MM.1S (cell line): Measurements from ENCODE around the gene FBRS.

ENCODE experiments used
- DNase-seq: peaks from one replicate; pipeline ENCODE4 v3.0.0-alpha.2; 2015
- H2AFZ ChIP-seq: fragments of 300-600 bp; sonication (generic); 2 replicates; pipeline ENCODE4 v1.6.0; 2016; ENCODE audit warnings: antibody characterized with exemption, low read length
- H3F3A ChIP-seq: fragments of 300-600 bp; sonication (generic); 2 replicates; pipeline ENCODE4 v1.6.1; 2016; ENCODE audit warnings: mild to moderate bottlenecking, antibody characterized with exemption, low read length, moderate library complexity, mixed read lengths; ENCODE audit not compliant: insufficient read depth
- H3K27ac ChIP-seq: fragments of 300-600 bp; sonication (generic); 2 replicates; pipeline ENCODE4 v1.5.1; 2016; ENCODE audit warnings: mild to moderate bottlenecking, low read length
- H3K27me3 ChIP-seq: fragments of 300-600 bp; sonication (generic); replicated peaks from 2 replicates; pipeline ENCODE4 v1.6.0; 2016; ENCODE audit warnings: low read length; ENCODE audit not compliant: insufficient read depth
- H3K36me3 ChIP-seq: fragments of 300-600 bp; sonication (generic); replicated peaks from 2 replicates; pipeline ENCODE4 v1.6.1; 2016; ENCODE audit warnings: mild to moderate bottlenecking, low read length, mixed read lengths; ENCODE audit not compliant: insufficient read depth
- H3K4me1 ChIP-seq: fragments of 300-600 bp; sonication (generic); 2 replicates; pipeline ENCODE4 v1.6.1; 2016; ENCODE audit warnings: low read length, mixed read lengths
- H3K4me2 ChIP-seq: fragments of 300-600 bp; sonication (generic); 2 replicates; pipeline ENCODE4 v1.6.0; 2016; ENCODE audit warnings: low read depth, low read length
- H3K4me3 ChIP-seq: fragments of 300-600 bp; sonication (generic); 2 replicates; pipeline ENCODE4 v1.5.1; 2016; ENCODE audit warnings: low read length, mixed read lengths
- H3K79me2 ChIP-seq: fragments of 300-600 bp; sonication (generic); 2 replicates; pipeline ENCODE4 v1.6.1; 2016; ENCODE audit warnings: mixed run types, low read length, mixed read lengths
- H3K9ac ChIP-seq: fragments of 300-600 bp; sonication (generic); 2 replicates; pipeline ENCODE4 v1.6.1; 2016; ENCODE audit warnings: low read length, mixed read lengths
- H3K9me2 ChIP-seq: fragments of 300-600 bp; sonication (generic); replicated peaks from 2 replicates; pipeline ENCODE4 v1.6.1; 2016; ENCODE audit warnings: mild to moderate bottlenecking, low read length, mixed read lengths; ENCODE audit not compliant: insufficient read depth
- H3K9me3 ChIP-seq: fragments of 300-600 bp; sonication (generic); replicated peaks from 2 replicates; pipeline ENCODE4 v1.6.1; 2016; ENCODE audit warnings: mild to moderate bottlenecking, low read length, mixed read lengths; ENCODE audit not compliant: insufficient read depth
- H4K20me1 ChIP-seq: fragments of 300-600 bp; sonication (generic); 2 replicates; pipeline ENCODE4 v1.6.1; 2016; ENCODE audit warnings: mild to moderate bottlenecking, low read length, moderate library complexity, mixed read lengths; ENCODE audit not compliant: insufficient read depth
- EZH2 ChIP-seq: fragments of 300-600 bp; sonication (generic); optimal IDR thresholded peaks from 2 replicates; pipeline ENCODE3; 2017; ENCODE audit warnings: low read depth, mild to moderate bottlenecking, antibody characterized with exemption, low read length, mixed read lengths
- EZH2phosphoT487 ChIP-seq: fragments of 300-600 bp; sonication (generic); IDR thresholded peaks from 2 replicates; pipeline ENCODE4 v1.6.1; 2018; ENCODE audit warnings: antibody characterized with exemption, low read length
- TF ChIP-seq, protein P1 (sequence below): fragments of 300-600 bp; sonication (generic); IDR thresholded peaks from 2 replicates; pipeline ENCODE4 v1.5.1; 2016; ENCODE audit warnings: antibody characterized with exemption, low read length, mixed read lengths

FBRS gene

DNA sequence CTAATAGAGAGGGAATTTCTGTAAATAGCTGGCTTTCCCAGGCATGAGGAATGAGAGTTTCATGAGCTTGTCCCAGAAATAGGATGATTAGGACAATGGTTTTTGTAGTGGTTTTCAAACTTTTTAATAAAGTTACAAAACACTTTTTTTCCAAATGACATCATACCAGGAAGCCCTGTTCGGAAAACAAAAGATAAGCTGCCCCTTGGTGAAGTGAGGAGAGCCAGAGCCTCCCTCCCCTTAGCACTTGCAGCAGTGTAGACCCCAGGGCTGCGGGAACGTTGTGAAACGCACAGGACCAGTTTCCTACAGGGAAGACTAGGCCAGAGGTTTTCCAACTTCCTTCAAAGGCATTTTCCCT, 7.6 kb downstream of the FBRS start:
- TF ChIP-seq EZH2phosphoT487 (no peak), EZH2 (no peak)
- TF ChIP-seq, protein P1, sequence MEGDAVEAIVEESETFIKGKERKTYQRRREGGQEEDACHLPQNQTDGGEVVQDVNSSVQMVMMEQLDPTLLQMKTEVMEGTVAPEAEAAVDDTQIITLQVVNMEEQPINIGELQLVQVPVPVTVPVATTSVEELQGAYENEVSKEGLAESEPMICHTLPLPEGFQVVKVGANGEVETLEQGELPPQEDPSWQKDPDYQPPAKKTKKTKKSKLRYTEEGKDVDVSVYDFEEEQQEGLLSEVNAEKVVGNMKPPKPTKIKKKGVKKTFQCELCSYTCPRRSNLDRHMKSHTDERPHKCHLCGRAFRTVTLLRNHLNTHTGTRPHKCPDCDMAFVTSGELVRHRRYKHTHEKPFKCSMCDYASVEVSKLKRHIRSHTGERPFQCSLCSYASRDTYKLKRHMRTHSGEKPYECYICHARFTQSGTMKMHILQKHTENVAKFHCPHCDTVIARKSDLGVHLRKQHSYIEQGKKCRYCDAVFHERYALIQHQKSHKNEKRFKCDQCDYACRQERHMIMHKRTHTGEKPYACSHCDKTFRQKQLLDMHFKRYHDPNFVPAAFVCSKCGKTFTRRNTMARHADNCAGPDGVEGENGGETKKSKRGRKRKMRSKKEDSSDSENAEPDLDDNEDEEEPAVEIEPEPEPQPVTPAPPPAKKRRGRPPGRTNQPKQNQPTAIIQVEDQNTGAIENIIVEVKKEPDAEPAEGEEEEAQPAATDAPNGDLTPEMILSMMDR, result no peak
- Histone ChIP-seq H3K27ac (no peak overlapping the region), H3K9me2 (no peaks in the 10 kb centered on the region), H2AFZ (no peak overlapping the region), H4K20me1 (no peaks in the 10 kb centered on the region), H3K4me3 (no peak overlapping the region), H3K4me1 (0 out of 2 replicates have a peak, but pooled peaks cover 10% of the 10 kb centered on the region), H3K79me2 (peaks cover 47% of the 10 kb centered on the region), H3K4me2 (no peak overlapping the region), H3K36me3 (peaks cover 8% of the 10 kb centered on the region), H3K9me3 (no peaks in the 10 kb centered on the region), H3K9ac (no peak overlapping the region), H3K27me3 (no peaks in the 10 kb centered on the region), H3F3A (no peaks in the 10 kb centered on the region)
- no peak for DNase-seq

DNA sequence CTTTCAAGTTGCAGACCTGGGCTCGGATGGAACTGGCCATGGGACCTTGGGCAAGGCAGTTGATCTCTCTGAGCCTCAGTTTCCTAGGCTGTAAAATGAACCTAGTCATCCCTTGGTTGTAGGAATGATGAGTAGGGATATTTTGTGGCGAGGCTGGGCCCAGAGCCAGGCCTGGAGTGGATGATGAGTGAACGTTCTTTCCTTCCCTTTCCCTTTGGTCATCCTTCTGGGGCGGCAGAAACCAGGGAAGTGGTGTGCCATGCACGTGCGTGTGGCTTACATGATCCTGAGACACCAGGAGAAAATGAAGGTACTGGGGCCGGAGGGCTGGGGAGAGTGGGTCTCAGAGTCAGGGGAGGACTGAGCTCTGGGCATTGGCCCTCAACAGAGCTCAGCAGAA, 8.4 kb downstream of the FBRS start:
- no peak for TF ChIP-seq EZH2phosphoT487
- no peak for TF ChIP-seq EZH2
- TF ChIP-seq, protein P1, result no peak
- 0 out of 2 replicates have a peak, but pooled peaks cover 2% of the 10 kb centered on the region for H3K4me1 ChIP-seq
- no peaks in the 10 kb centered on the region for H3K9me2 ChIP-seq
- H3K4me2 ChIP-seq, result no peak overlapping the region
- no peaks in the 10 kb centered on the region for H3K27me3 ChIP-seq
- H3K9me3 ChIP-seq, result no peaks in the 10 kb centered on the region
- H4K20me1 ChIP-seq, result no peaks in the 10 kb centered on the region
- no peak overlapping the region for H3K9ac ChIP-seq
- no peak overlapping the region for H3K4me3 ChIP-seq
- no peak overlapping the region for H3K27ac ChIP-seq
- no peak overlapping the region for H2AFZ ChIP-seq
- peaks cover 38% of the 10 kb centered on the region for H3K79me2 ChIP-seq
- H3F3A ChIP-seq, result no peaks in the 10 kb centered on the region
- H3K36me3 ChIP-seq, result peaks cover 8% of the 10 kb centered on the region
- DNase-seq, result no peak

DNA sequence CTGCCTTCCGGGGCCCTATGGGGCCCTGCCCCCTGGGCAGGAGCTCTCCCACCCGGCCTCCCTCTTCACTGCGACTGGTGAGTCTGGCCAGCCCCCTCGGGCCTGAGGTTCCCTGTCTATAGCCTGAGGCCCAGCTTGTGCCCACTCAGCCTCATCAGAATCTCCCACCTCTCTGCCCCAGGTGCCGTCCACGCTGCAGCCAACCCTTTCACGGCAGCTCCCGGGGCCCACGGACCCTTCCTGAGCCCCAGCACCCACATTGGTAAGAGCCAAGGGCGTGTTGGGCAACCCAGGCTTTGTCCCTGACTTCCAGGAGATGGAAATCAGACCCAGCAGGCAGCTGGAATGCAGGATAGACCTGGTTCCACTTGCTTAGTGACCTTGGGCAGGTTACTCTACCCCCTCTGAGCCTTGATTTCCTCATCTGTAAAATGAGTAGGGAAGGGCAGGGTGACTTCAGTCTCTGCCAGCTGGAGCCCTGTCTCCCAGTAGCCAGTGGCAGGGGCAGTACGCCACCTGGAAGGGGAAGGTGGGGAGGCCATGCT, 9.2 kb downstream of the FBRS start:
- Histone ChIP-seq H3K79me2 (peaks cover 30% of the 10 kb centered on the region), H3K27me3 (no peaks in the 10 kb centered on the region)
- TF ChIP-seq EZH2phosphoT487 (no peak), EZH2 (no peak)
- TF ChIP-seq, protein P1, result no peak

More for the DNA sequence above, 9.2 kb downstream of the FBRS start:
- no peak overlapping the region for H3K27ac ChIP-seq
- H3K9ac ChIP-seq, result no peak overlapping the region
- H4K20me1 ChIP-seq, result no peaks in the 10 kb centered on the region
- no peaks in the 10 kb centered on the region for H3K9me3 ChIP-seq
- no peak overlapping the region for H3K4me3 ChIP-seq
- H3K9me2 ChIP-seq, result no peaks in the 10 kb centered on the region
- H2AFZ ChIP-seq, result no peak overlapping the region
- no peaks in the 10 kb centered on the region for H3F3A ChIP-seq
- peaks cover 8% of the 10 kb centered on the region for H3K36me3 ChIP-seq
- H3K4me2 ChIP-seq, result no peak overlapping the region
- DNase-seq, result no peak
- H3K4me1 ChIP-seq, result no peaks in the 10 kb centered on the region
